Prostate gland (tissue), 2 donors: Measurements from ENCODE around the gene MYBPH.

Source experiments
- POLR2A ChIP-seq: fragments of 450-650 bp; IDR thresholded peaks from one replicate; pipeline ENCODE4 v1.6.1; 2016; ENCODE audit warnings: antibody characterized with exemption, mild to moderate bottlenecking
- POLR2AphosphoS5 ChIP-seq: sonication (generic); formaldehyde crosslinking; IDR thresholded peaks from one replicate; pipeline ENCODE4 v1.6.1; 2017; ENCODE audit warnings: antibody characterized with exemption
- TF ChIP-seq, protein P1 (sequence below), 4 experiments: fragments of 200-600 bp in 2 of 4; fragments of 450-650 bp in 2 of 4; sonication (generic) in 2 of 4; IDR thresholded peaks; 1 replicate in 3 of 4; 2 replicates in 1 of 4; pipeline ENCODE4 v1.5.1; 2016 to 2019; ENCODE audit warnings: antibody characterized with exemption in 4 of 4, mild to moderate bottlenecking in 2 of 4, moderate library complexity in 2 of 4

DNA sequence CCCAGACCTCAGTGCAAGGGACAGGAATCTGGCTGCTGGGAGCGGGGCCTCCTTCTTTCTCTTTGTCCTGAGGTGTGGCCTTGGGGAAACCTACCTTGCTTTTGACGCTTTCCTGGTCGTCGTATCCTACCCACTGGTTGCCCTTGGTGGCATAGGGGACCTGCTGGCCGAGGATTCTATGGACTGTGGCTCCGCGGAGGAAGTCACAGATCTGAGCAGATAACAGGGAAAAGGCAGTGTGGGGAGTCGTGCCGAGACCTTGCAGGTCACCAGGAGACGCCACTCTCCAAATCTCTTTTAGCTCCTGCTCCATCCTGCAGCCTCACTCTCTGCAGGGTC, 4.0 kb upstream of the MYBPH start:
- TF ChIP-seq, protein P1, sequence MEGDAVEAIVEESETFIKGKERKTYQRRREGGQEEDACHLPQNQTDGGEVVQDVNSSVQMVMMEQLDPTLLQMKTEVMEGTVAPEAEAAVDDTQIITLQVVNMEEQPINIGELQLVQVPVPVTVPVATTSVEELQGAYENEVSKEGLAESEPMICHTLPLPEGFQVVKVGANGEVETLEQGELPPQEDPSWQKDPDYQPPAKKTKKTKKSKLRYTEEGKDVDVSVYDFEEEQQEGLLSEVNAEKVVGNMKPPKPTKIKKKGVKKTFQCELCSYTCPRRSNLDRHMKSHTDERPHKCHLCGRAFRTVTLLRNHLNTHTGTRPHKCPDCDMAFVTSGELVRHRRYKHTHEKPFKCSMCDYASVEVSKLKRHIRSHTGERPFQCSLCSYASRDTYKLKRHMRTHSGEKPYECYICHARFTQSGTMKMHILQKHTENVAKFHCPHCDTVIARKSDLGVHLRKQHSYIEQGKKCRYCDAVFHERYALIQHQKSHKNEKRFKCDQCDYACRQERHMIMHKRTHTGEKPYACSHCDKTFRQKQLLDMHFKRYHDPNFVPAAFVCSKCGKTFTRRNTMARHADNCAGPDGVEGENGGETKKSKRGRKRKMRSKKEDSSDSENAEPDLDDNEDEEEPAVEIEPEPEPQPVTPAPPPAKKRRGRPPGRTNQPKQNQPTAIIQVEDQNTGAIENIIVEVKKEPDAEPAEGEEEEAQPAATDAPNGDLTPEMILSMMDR (IDR thresholded peaks at IDR 0.05): no peak
- no peak for TF ChIP-seq POLR2A
- TF ChIP-seq POLR2AphosphoS5: no peak
